Stimulated activated CD4-positive, alpha-beta T cell treated with anti-CD3 and anti-CD28 coated beads, TNF-alpha, amount 100 ng/mL, for 1 hour (primary cell): ENCODE data around the gene UGT1A5.

Experiments
- DNase-seq, 3 donors: peaks; one replicate each; pipeline ENCODE4 v3.0.0-alpha.2; 2020; ENCODE audit warnings: low read depth in 3 of 3, low spot score in 1 of 3

UGT1A5 gene

DNA sequence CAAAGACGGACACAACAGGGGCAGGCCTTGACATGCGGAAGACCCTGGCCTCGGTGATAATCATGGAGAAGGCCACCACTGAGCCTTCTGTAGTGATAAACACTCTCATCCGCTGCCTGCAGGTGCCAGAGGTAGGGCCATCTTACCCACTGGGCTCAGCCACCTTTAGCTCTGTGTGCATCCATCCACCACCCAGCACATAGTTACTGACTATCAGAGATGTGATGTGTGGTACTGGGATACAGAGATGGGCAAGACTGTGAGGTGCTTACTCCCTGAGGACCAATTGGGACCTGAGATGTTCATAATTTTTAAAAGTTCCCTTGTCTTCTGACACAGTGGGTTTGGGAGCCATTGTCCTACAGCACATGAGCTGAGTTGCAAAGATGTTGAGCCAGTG, 67.0 kb downstream of the UGT1A5 start:
- no peak for DNase-seq

DNA sequence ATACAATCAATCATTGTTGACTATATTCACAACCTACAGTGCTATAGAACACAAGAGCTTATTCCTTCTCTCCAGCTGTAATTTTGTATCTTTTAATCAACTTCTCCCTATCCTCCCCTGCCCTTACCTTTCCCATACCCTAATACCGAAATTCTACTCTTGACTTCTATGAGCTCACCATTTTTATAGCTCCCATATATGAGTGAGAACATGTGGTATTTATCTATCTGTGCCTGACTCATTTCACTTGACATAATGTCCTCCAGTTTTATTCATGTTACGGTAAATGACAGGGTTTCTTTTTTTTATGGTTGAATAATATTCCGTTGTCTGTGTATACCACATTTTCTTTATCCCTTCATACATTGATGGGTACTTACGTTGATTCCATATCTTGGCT, 68.1 kb downstream of the UGT1A5 start:
- DNase-seq = no peak

DNA sequence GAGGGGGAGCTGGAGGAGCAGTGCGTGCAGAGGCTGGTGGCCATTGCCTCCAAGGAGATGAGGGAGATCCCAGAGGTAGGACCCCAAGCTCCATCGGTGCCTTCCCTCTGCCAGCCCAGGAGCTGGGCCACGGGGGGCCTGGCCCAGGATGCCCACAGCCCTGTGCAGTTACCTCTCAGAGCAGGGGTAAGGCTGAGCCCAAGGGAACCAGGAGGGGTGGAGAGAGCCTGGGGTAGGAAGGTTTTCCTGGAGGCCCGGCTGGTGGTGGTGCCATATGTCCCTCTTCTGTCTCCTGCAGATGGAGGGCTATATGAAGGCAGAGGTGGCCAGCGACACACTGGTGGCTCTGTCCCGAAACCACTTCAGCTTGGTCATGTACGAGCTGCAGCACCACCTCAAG, 76.8 kb downstream of the UGT1A5 start:
- DNase-seq = no peak

DNA sequence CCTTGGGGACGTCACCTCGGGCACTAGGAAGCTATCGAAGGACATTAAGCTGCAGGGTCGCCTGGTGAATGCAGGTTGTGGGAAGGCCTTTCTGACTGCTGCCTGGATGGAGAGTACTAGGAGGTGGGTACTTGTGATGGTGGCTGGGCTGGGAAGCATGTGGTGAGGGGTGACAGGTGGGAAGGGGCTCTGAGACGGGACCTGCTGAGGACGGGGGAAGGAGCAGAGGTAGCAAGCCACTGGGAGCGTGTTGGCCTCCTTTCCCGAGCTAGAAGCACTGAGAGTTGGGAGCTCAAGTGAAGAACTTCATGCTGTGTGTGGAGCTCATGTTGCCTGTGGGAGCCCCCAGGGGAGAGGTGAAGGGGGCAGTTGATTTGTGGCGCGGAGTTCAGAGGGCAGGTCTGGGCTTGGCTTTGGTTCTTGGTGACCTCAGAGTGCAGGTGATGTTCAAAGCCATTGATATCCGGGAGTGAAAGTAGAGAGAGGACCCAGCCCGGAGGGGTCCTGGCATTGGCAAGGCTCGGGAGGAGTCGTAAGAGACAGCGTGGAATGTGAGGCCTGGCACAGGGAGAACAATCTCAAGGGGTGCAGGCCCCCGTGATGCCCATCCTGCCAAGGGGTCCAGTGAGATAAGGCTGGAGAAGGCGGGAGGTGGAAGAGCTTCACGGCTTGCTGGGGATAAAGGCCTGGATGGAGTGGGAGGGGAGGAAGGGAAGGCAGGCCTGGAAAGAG, 78.6 kb downstream of the UGT1A5 start:
- DNase-seq = no peak

DNA sequence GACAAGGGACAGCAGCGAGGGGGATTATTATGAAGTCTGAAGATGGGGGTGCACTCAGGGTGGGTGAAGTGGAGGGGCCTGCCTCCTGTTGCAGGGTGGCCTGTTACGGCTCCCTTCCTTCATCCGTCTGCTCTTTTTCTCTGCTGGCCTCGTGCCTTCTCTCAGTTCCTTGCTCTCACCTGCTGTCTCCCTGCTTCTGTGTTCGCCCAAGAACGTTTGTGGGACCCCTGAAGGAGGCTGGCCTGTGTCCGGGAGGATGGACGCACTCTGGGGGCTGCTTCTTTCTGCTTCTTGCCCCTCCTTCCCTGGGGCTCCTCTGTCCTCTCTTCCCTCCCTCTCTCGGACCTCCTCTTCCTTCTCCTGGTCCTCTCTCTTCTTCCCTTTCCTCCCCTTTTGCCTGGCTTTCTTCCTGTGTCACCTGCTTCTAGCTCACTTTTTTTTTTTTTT, 79.2 kb downstream of the UGT1A5 start:
- DNase-seq = no peak

DNA sequence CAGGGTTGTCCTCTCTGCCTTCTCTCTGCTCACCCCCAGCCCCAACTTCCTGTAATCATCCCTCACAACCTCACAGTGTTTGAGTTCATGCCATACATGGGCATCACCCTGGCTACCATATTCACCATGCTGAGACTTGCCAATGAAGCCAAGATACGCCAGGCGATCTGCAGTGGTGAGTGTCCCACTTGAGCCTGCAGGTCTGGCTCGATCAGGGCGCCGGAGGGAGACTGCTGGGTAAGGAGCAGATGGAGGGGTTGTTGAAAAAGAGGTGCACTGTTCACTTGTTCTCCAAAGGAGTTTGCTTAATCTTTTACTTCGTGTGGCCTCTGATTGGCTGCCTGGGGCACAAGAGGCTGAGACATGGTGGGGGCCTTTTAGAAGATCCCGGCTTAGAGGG, 80.0 kb downstream of the UGT1A5 start:
- no peak for DNase-seq

DNA sequence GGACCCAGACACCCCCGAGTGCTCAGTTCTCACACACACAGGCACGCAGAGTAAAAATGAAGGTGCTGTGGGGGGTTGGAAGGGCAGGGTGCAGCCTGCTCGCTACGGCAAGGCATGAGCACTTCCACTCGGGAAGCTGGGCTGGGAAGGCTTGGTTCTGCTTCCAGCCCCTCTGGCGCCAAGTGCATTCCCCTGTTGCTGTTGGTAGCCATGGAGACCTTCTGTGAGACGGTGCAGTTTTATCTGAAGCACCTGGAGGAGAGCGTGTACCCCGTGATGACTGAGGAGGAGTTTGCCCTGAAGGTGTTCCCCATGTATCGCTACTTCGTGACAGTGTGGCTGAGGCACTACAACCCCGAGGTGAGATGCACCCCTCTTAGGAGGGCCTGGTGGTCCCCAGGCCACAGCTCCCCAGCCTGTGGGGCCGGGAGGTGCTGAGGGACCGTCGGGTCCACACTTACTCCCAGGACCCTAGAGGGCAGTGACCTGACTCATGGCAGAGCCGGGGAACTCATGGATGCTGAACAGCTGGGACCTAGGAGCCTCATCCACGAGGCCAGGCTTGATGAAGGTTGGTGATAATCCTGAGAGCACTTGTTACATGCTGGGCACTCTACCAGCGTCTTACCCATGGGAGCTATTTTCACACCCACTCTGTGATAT, 80.9 kb downstream of the UGT1A5 start:
- DNase-seq = no peak

DNA sequence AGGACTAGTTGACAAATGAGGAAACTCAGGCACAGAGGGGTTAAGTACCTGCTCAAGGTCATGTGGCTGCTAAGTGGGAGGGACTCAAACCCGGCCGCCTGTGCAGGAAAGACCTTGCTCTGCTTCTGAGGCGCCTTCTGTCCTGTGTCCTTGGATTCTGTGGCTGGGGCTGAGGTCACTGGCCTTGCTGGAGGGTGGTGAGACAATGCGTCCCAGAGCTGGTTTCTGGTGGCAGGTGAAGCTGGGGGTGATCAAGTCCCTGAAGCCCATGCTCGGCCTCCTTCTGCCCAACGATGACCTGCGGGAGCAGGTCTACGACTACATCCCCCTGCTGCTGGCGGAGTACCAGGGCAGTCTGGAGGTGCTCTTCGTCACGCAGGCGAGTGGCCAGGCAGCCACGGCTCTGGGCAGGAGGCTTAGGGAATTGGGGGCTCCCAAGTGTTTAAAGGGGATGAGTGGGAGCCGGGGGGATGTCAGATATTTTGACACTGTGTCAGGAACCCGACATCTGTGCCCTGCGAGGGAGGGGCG, 81.5 kb downstream of the UGT1A5 start:
- no peak for DNase-seq

DNA sequence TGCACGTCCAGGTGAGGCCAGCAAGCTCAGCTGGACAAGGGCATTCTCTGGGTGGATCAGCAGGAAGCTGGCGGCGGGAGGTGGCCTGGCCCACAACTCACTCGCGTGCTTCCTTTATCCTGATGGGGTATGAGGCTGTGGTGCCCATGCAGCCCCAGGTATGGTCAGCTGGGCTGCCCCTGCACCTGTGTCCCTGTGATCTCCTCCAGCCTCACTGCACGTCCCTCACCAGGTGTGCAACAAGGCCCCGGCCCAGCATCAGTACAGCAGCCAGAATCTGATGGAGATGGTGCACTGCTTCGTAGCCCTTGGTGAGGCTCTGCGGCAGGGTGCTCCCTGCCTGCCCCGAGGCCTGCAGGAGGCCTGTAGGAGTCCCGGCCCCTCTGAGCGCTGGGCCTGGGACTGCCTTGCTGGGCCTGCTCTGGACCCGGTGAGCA, 83.0 kb downstream of the UGT1A5 start:
- no peak for DNase-seq

DNA sequence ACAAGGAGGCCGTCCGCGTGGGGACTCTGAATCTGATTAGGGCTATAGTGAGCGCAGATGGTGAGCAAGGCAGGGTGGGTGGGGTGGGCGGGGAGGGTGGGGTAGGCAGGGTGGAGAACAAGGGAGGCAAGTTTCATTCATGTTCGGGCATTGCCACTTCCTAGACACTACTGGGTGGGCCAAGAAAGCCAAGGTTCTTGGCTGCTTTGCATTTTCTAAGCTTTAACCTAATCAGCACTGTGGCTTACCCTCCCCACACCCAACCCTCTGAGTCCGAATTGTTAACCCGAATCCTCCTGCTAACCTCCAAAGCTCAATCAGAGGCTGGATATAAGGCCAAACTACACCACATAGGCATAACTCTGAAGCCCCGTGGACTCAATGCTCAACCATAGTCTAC, 83.5 kb downstream of the UGT1A5 start:
- DNase-seq = no peak

DNA sequence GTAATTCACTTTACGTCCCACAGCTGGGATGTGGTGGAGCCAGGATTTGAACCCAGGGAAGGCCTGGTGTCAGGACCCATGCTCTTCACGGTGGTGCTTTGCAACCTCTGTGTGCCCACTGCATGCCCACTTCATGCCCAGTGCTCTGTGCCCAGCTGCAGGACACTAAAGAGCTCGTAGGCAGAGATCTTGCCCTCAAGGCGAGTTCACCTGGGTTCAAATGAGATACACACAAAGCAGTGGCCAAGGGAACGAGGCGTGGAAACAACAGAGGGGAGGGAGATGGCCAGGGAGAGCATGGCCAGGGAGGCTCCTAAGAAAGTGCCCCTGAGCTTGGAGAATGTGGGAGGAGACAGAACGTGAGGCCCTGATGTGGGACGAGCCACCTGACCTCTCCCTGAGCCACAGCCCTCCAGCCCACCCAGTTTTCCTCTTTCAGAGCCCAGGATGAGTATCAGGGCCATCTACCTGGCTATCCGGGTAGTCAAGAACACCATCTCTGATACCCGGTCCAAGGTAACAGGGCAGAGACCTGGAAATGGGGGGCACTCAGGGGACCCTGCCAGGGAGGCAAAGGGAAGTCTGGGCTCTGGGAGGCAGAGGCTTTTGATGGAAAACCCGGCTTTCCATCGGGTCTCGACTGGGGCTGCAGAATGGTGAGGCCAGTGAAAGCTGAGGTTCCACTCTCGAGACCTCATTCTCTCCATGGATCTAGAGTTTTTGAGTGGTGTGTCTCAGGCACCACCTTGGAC, 85.8 kb downstream of the UGT1A5 start:
- DNase-seq = no peak

DNA sequence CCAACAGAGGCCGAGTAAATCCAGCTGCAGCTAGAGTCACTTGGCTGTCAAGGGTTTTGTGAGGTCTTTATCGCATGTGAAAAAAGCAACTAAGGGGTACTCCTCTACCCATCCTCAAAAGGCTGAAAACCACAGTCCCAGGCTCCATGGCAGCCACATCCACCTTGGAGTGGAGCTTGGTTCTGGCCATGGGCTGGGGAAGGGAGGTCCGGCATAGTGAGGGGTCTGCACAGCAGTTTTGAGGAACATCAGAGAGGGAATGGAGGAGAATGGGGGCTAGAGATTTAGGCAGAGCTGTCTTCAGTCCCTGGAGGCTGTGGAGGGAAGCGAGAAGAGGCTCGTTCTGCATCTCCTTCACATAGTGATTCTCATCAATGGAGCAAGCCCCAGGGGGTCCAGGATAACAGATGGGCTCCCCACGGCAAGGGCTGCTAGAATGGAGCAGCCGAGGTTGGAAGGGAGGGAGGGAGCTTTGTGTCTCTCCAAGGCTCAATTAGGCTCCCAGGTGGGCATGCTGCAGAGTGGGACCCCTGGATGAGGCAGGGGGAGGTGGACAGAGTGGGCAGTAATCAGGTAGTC, 86.5 kb downstream of the UGT1A5 start:
- DNase-seq = no peak

DNA sequence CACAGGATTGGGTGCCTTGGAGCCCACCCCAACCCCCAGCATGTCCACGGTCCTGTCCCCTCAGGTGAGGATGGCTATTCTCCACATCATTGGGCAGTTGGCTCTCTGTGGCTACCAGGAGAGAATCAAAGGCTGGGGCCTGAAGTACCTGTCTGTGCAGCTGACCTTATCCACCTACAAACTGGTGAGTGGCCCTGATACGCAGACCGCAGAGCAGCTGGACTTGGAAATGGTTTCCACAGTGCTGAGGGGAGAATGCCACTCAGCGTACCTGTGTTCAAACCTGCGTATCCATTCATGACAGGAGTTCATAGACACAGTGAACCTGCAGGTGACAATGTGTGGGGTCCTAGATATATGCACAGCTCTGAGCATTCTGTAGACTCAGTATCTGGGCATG, 87.0 kb downstream of the UGT1A5 start:
- no peak for DNase-seq

DNA sequence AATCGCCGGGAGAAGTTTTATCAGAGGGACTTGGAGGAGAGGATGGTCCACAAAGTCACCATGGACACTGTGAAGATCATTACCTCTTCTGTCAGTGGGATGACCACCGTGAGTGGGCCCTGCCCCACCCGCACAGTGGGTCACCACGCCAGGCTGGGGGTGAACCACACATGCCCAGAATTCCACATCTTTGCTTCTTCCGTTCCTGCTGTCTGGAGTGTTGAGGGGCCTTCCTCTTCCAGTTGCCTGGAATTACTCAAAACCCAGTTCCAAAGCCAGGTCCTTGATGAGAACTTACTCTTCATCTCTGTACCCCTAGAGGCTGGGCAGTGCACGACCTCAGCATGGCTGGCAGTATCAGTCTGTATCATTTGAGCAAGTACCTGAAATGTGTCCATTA, 87.5 kb downstream of the UGT1A5 start:
- no peak for DNase-seq

DNA sequence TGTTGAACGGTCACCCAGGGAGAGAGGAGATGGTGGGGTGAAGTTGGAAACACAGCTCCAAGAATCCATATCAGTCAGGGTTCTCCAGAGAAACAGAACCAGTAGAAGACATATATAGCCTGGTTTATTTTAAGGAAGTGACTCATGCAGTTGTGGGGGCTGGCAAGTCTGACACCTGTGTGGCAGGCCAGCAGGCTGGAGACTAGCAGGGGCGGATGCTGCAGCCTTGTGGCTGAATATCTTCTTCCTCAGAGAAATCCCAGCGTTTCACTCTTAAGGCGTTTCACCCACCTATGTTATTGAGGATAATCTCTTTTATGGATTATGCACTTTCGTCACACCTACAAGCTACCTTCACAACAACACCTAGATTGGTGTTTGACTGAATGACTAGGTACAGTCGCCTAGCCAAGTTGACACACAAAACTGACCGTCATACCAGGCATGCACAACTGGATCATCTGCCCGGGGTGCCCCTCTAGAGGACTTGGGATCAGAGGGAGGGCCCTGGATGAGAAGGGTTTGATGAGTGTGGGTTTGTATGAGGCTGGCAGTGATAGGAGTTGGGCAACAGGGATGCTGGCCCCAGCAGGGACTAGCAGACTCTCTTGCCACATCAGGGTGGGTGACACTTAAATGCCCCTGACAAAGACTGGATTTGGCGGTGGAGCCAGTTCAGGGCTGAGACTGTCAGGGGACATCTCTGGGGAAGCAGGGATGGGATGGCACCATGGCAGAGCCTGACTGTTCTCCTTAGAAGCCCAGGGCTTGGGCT, 88.8 kb downstream of the UGT1A5 start:
- DNase-seq = no peak

DNA sequence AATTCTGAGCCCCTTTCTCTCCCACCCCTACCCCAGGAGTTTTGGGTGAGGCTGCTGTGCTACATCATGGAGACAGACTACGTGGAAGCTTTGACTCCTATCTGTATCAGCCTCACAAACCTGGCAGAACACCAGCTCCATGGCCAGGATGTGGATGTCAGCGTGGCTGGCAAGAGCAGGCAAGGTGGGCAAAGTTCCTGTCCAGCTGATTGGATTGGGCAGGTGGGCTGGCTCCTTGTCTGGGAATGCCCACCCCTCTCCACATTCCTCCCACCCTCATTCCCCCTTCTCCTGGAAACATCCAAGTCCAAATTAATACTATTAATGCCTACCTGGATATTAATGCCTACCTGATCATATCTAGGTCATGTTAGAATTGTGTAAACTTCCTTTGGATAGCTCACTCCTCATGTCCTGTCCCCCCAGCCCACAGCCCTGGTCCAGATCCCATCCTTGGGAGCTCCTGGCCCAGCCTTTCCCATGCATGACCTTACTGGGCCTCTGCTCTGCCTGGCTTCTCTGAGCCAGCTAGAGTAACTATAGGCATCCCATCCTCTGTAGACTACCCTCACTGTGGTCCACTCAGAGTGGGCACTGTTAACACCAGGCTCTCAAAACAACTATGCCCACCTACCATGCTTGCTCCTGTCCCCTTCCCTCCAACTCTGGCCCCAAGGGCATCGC, 89.6 kb downstream of the UGT1A5 start:
- no peak for DNase-seq

DNA sequence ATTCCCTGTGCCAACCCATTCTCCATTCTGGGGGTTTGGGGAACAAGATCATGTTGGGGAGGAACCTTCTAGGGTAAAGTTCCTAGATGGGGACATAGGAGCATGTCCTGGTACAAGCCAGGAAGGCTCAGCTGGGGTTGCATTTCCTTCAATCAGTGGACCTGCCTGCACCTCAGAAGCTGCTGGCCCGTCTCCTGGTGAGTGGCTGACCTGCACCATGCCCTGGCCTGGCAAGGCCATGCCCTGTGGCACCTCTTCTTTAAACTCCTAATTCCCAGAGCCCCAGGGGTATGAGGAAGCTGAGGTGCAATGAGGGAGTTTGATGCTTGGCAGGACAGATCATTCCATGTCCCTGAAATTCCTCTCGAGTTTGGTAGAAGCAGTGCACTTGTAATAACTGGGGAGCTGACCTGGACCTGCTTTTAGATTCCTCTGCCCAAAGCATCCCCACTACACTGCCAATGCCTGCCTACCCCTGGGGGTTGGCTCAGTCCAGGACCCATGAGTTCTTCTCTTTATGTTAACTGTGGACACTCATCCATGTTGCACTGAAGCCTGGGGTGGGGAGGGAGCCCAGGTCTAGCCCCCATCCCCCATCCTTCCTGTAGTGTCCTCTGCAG, 90.7 kb downstream of the UGT1A5 start:
- DNase-seq = no peak

DNA sequence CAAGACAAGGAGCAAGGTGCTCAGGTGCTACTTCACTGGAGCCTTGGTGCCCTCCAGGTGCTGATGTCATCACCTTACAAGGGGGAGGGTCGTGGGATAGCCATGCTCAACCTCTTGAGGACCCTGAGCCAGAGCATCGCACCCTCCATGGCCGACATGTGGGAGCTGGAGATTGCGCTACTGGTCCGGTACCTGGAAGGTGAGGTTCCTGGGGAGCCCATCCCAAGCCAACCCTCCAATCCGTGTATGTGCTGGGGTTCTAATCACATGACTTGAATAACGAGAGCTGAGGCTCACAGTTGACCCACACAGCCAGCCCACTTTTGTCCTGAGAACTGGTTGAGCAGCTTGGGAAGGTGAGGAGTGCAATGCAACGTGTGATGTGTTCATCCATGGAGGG, 91.3 kb downstream of the UGT1A5 start:
- no peak for DNase-seq

DNA sequence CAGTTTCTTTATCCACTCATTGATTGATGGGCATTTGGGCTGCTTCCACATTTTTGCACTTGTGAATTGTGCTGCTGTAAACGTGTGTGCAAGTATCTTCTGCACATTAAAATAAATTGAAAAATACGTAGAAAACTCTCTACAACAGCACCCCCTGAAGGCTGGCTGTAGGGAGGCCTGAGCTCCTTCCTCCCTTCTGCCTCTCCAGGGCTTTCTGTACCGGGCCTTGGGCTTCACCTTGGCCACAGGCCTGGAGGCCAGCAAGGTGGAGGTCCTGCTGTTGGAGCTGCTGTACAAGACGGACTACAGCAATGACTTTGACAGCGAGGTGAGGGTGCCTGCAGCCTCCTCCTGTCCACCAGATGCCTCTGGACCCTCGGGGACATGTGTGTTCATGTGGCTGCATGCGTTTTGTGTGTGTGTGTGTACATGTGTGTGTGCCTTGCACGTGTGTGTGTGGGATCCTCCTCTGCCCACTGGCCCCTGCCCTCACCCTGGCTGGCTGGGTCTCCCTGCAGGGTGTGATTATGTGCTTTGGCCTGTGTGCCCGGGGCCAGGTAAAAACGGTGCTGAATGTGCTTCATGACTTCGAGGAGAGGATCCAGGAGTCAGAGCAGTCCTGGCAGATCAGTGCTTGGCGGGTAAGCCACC, 94.6 kb downstream of the UGT1A5 start:
- no peak for DNase-seq
